AG20443 (cell line): Measurements from ENCODE around the gene AKR1C2.
"Not testable (repeated sequence)": the region's sequence is repeated elsewhere in the genome, so short reads cannot be mapped to it uniquely, and the experiment has no call there.

Source experiments
- DNase-seq: peaks from one replicate; pipeline ENCODE4 v3.0.0; 2012; ENCODE audit warnings: low spot score, mixed read lengths

AKR1C2 gene

GRCh38 chr10:5003127-5004029 lies at the start of gene AKR1C2:
Gene AKR1C2, minus strand, starts transcription at chr10:5003857. Its CDS starts 22 bp downstream, at chr10:5003835.
- DNase-seq, result not testable (repeated sequence)

DNA sequence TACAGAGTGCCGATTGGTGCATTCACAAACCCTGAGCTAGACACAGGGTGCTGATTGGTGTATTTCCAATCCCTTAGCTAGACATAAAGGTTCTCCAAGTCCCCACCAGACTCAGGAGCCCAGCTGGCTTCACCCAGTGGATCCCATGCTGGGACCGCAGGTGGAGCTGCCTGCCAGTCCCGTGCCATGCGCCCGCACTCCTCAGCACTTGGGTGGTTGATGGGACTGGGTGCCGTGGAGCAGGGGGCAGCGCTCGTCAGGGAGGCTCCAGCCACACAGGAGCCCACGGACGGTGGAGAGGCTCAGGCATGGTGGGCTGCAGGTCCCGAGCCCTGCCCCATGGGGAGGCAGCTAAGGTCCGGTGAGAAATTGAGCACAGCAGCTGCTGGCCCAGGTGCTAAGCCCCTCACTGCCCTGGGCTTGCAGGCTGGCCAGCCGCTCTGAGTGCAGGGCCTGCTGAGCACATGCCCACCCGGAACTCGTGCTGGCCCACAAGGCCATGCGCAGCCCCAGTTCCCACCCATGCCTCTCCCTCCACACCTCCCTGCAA lies 49.4 kb upstream of the AKR1C2 start:
- not testable (repeated sequence) for DNase-seq

DNA sequence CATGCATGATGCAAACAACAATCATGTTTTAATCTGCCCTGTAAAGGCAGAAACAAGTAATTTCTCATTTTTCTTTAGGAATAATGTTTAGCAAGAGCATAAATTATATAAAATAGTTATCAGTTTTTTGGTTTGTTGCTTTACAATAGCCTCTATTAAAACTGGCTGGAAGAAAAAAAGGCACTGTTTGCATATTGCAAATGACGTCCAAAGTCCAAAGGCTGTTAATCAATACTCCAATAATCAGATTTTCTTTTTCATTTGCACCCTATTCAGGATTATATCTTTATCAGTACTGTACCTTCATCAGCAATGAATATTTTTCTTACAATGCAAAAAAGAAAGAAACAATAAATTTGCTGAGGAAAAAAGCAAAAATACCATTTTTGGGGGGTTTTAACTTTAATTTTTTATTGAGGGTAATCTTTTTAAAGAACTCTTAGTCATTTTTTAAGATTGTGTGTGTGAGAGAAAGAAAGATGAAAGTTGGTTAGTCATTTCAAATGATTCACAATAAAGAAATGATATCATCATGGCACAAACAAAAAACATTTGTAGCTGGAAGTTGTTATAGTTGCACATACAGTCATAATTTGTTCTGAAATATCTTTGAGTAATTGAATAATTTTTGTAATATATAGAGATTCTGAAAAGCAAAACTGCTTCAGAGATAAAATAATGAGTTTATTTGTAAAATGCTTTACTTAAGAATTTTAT lies 44.4 kb upstream of the AKR1C2 start:
- DNase-seq, result peak; percentile 68

- not testable (repeated sequence) for DNase-seq
Observed at GRCh38 chr10:5047055-5047454, 43.4 kb upstream of the AKR1C2 start.

- DNase-seq, result no peak
Observed at GRCh38 chr10:5046410-5046809, 42.8 kb upstream of the AKR1C2 start.

GRCh38 chr10:5045095-5045494 lies 41.4 kb upstream of the AKR1C2 start:
- DNase-seq, result no peak

DNA sequence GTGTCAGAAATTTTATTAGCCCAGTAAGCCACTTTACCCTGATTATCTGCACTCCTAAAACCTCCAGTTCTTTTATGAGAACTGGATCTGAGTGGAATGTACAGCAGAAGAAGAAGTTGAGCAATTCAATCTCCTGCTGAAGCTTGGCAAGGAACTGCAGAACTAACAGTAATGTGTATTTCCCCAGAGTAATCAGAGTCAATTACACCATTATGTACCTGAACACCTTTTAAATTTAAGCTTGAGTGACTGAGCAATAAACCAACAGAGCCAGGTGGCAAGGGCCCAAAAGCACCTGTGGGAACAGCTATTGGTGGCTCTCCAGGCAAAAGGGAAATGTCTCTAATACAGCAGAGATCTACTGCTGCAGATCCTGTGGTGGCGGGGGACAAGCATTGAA lies 40.1 kb upstream of the AKR1C2 start:
- peak; percentile 43 for DNase-seq

- DNase-seq, result no peak
Observed at GRCh38 chr10:5042922-5043321, 39.3 kb upstream of the AKR1C2 start.

DNA sequence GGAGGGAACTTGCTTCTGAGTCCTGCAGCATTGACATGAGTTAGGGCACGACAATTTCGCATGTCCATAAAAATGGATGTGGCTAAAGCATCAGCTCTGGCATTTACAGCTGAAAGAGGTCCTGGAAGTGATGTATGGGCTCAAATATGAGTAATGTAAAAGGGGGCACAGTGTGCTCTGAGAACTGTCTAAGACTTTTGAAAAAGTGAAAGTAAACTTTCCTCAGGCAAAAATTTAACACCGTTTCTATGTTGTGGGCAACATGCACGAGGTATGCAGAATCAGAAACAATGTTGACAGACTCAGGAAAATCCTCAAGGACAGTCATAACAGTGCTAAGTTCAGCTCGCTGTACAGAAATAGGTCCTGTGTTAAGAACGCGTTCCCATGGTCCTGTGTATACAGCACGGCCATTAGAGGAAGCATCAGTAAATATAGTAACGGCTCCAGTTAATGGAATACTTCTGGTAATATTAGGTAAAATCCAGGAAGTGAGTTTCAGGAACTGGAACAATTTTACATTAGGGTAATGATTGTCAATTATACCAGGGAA lies 37.9 kb upstream of the AKR1C2 start:
- no peak for DNase-seq

- no peak for DNase-seq
Observed at GRCh38 chr10:5040781-5041470, 37.3 kb upstream of the AKR1C2 start.

DNA sequence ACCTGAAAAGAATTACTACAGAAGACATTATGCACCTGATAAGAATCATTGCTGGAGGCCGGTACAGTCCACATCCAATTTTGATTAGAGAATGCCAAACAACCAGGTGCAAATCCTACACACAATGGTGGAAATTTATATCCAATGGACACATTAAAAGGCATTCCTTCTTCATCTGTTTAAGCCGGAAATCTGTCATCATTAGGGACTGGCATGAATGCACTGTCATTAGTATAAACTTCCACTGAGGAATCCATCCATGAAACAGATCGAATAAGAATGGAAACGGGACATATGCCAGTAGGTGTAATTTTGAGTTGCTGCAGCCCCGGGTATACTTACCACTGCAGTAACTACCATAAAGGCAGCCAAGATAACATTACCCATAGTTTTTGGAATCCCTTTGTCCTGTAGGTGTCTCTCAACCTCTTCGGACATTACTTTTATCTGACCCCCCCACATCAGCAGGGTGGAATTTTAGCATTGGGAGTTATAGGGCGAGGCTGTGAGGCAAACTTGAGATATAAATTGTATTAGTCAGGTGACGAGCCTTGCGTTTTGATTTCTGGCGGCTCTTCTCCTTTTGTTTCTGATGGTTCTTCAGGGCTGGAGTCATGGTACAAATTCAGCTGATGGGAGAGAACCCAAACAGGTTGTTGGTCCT lies 36.5 kb upstream of the AKR1C2 start:
- DNase-seq, result no peak

DNA sequence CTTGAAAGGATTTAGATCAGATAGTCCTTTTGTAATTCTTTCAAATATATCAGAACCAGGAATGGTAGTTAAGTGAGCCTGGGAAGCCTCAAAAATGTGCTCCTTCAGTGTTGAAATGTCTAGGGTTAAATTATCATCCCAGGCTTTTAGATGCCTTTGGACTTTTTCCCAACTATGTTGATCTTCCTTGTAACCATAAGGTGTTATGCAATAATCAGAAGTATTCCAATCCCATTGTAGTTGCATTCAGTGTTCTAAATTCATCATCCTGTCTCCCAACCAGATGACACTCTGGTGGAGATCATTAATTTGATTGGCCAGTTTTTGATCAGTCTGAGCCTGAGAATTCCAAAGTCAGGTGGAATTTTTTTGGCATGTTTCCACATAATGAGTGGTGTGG lies 35.1 kb upstream of the AKR1C2 start:
- no peak for DNase-seq

DNA sequence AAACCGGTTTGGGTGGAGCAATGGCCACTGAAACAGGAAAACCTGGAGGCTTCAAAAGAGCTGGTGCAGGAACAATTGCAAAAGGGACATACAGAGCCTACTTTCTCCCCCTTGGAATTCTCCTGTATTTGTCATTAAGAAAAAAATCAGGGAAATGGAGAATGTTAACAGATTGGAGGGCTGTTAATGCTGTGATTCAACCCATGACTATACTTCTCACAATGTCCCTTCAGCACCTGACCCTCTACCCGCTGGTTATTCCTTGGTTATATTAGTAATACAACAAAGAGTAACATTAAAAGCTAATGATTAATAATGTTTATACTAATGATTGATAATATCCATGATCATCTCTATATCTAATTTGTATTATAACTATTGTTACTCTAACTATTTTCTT lies 34.4 kb upstream of the AKR1C2 start:
- DNase-seq, result no peak

- no peak for DNase-seq
Observed at GRCh38 chr10:5036511-5036910, 32.9 kb upstream of the AKR1C2 start.

DNA sequence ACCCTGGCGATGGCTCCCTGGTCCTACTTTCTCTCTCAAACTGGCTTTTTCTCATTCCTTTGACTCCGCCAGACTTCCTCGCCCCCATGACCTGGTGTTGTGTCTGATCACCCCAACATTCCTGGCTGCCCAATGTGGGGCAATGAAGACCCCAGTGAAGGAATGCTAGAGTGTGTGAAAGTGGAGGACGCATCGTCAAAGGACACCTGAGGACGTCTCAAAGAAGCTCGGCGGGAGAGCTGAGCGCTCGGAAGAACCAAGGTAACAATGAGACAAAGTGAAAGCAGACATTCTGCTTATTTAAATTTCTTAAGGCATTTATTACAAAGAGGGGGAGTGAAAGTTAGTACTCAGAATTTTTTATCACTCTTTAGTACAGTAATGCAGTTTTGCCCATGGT lies 31.7 kb upstream of the AKR1C2 start:
- no peak for DNase-seq

DNA sequence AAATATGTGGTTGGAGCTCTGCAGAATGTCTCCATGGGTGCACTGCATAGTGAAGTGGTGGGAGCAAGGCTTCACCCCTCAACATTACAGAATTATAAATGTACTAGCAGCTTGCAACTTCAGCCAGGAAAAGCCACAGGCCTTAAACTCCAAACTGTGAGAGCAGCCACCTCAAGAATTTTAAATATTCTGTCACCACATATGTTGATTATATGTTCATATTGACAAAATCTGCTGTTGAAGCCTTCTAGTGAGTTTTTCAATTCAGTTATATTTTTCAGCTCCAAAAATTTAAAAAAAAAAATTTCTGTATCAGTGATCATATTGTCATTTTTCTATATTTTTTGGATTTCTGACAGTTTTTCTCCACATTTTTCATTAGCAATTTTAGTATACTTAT lies 30.9 kb upstream of the AKR1C2 start:
- DNase-seq, result no peak

- DNase-seq, result peak; percentile 77
Observed at GRCh38 chr10:5033061-5033778, 29.6 kb upstream of the AKR1C2 start.

- not testable (repeated sequence) for DNase-seq
Observed at GRCh38 chr10:5032444-5032843, 28.8 kb upstream of the AKR1C2 start.

GRCh38 chr10:5031588-5031987 lies 27.9 kb upstream of the AKR1C2 start:
- not testable (repeated sequence) for DNase-seq

DNA sequence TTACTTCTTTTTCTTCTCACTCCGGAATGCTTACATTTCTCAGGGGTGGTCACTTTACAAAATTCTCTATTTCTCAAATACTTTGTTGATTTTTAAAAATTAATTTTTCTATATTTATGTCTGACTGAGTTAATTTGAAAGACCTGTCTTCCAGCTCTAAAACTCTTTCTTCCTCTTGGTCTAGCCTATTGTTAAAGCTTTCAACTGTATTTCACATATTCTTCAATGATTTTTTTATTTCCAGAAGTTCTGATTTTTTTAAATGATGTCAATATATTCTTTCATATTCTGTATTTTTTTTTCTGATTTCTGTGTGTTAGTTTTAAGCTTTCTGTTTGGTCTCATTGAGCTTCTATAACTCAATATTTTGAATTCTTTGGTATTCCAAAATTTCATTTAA lies 27.3 kb upstream of the AKR1C2 start:
- DNase-seq, result no peak

GRCh38 chr10:5025461-5025881 lies 21.8 kb upstream of the AKR1C2 start:
- peak; percentile 18 for DNase-seq
